ENCODE results near the gene CAMKK1.

Gene CAMKK1

GRCh38 chr17:3817851-3818605 lies 74.8 kb downstream of the CAMKK1 start:
- H3K4me1 ChIP-seq (ENCODE audit: low read depth, poor library complexity, severe bottlenecking): no peaks in the 10 kb centered on the region
- no peak overlapping the region for H3K9ac ChIP-seq
- H2AFZ ChIP-seq (ENCODE audit: low read depth): no peak overlapping the region
- no peak overlapping the region for H3K27ac ChIP-seq
- no peak overlapping the region for H3K4me3 ChIP-seq (IDR thresholded peaks at IDR 0.05; ENCODE audit: insufficient read depth, low read depth, low read length)
- H3K79me2 ChIP-seq (ENCODE audit: insufficient read depth, low read depth): no peaks in the 10 kb centered on the region
- H4K20me1 ChIP-seq (ENCODE audit: insufficient read depth): no peaks in the 10 kb centered on the region
- no peaks in the 10 kb centered on the region for H3K27me3 ChIP-seq (ENCODE audit: insufficient read depth, low read depth)
- H3K36me3 ChIP-seq (ENCODE audit: insufficient read depth): no peaks in the 10 kb centered on the region
- H3K4me2 ChIP-seq: no peak overlapping the region
- no peak for TF ChIP-seq CTCF (conservative IDR thresholded peaks at IDR 0.05; ENCODE audit: low read depth, low read length)

- Histone ChIP-seq H3K9ac (no peak overlapping the region), H2AFZ (ENCODE audit: low read depth) (no peak overlapping the region), H3K79me2 (ENCODE audit: insufficient read depth, low read depth) (no peaks in the 10 kb centered on the region), H3K4me1 (ENCODE audit: low read depth, poor library complexity, severe bottlenecking) (no peaks in the 10 kb centered on the region), H3K36me3 (ENCODE audit: insufficient read depth) (no peaks in the 10 kb centered on the region), H3K27me3 (ENCODE audit: insufficient read depth, low read depth) (no peaks in the 10 kb centered on the region), H3K4me3 (IDR thresholded peaks at IDR 0.05; ENCODE audit: insufficient read depth, low read depth, low read length) (no peak overlapping the region), H3K4me2 (no peak overlapping the region), H3K27ac (no peak overlapping the region), H4K20me1 (ENCODE audit: insufficient read depth) (no peaks in the 10 kb centered on the region)
- TF ChIP-seq CTCF (conservative IDR thresholded peaks at IDR 0.05; ENCODE audit: low read depth, low read length): no peak
Observed at GRCh38 chr17:3815925-3816324, 76.9 kb downstream of the CAMKK1 start.

GRCh38 chr17:3815122-3815521 lies 77.7 kb downstream of the CAMKK1 start:
- no peak overlapping the region for H3K4me3 ChIP-seq (IDR thresholded peaks at IDR 0.05; ENCODE audit: insufficient read depth, low read depth, low read length)
- H3K9ac ChIP-seq: no peak overlapping the region
- H4K20me1 ChIP-seq (ENCODE audit: insufficient read depth): no peaks in the 10 kb centered on the region
- TF ChIP-seq CTCF (conservative IDR thresholded peaks at IDR 0.05; ENCODE audit: low read depth, low read length): no peak
- H3K4me1 ChIP-seq (ENCODE audit: low read depth, poor library complexity, severe bottlenecking): no peaks in the 10 kb centered on the region
- H3K36me3 ChIP-seq (ENCODE audit: insufficient read depth): no peaks in the 10 kb centered on the region
- H3K4me2 ChIP-seq: no peak overlapping the region
- no peak overlapping the region for H2AFZ ChIP-seq (ENCODE audit: low read depth)
- H3K27me3 ChIP-seq (ENCODE audit: insufficient read depth, low read depth): no peaks in the 10 kb centered on the region
- H3K27ac ChIP-seq: no peak overlapping the region
- no peaks in the 10 kb centered on the region for H3K79me2 ChIP-seq (ENCODE audit: insufficient read depth, low read depth)

- H3K9ac ChIP-seq: no peak overlapping the region
- no peak overlapping the region for H2AFZ ChIP-seq (ENCODE audit: low read depth)
- TF ChIP-seq CTCF (conservative IDR thresholded peaks at IDR 0.05; ENCODE audit: low read depth, low read length): no peak
- no peak overlapping the region for H3K27ac ChIP-seq
- no peaks in the 10 kb centered on the region for H3K36me3 ChIP-seq (ENCODE audit: insufficient read depth)
- H3K4me3 ChIP-seq (IDR thresholded peaks at IDR 0.05; ENCODE audit: insufficient read depth, low read depth, low read length): no peak overlapping the region
- no peaks in the 10 kb centered on the region for H3K27me3 ChIP-seq (ENCODE audit: insufficient read depth, low read depth)
- H3K4me2 ChIP-seq: no peak overlapping the region
- H3K4me1 ChIP-seq (ENCODE audit: low read depth, poor library complexity, severe bottlenecking): no peaks in the 10 kb centered on the region
- H4K20me1 ChIP-seq (ENCODE audit: insufficient read depth): no peaks in the 10 kb centered on the region
- no peaks in the 10 kb centered on the region for H3K79me2 ChIP-seq (ENCODE audit: insufficient read depth, low read depth)
Observed at GRCh38 chr17:3814361-3814760, 78.5 kb downstream of the CAMKK1 start.

All from KMS-11 (cell line).